Stimulated activated CD4-positive, alpha-beta T cell treated with anti-CD3 and anti-CD28 coated beads, TNF-alpha, amount 100 ng/mL, for 1 hour (primary cell): ENCODE measurements around the gene XYLT1.

Source experiments
- DNase-seq, 3 donors: peaks; one replicate each; pipeline ENCODE4 v3.0.0-alpha.2; 2020; ENCODE audit warnings: low read depth in 3 of 3, low spot score in 1 of 3

Gene XYLT1

GRCh38 chr16:17377360-17378324, 93.1 kb downstream of the XYLT1 start:
- no peak for DNase-seq

- DNase-seq, result no peak
These were observed 95.1 kb downstream of the XYLT1 start for GRCh38 chr16:17375461-17376304.

GRCh38 chr16:17374668-17375255, 96.0 kb downstream of the XYLT1 start:
- DNase-seq, result no peak

DNA sequence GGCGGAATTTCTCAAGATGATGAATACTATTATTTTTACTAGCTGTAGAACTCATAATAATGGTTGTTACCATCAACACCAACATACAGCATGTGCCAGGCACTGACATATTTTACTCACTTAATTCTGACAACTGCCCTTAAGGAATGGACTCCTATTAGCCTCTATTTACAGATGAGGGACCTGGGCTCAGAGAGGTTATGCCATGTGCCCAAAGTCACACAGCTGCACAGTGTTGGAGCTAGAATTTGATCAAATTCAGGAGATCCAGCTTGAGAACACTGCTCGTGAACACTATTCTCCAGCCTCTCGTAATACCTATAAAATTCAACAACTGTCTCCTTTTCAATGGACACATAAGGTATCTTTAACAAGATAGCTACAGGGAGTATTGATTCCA, 97.2 kb downstream of the XYLT1 start:
- DNase-seq, result no peak

DNA sequence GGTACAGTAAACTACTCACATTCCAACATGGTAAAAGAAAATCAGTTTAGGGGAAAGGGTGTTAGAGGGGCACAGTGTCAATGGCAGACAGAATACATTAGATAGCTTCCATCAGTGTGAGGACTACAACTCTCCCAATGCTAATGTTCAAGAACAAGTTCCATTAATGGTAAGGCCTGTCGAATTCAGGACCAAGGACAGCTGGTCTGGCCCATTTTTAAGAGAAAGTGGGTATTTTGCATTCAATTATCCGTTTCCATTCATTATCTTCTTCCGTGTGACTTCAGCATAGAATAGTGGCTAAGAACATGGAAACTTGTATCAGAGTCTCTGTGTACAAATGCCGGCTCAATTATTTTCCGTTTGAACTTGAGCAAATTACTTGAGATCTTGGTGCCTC, 98.4 kb downstream of the XYLT1 start:
- DNase-seq, result no peak

GRCh38 chr16:17371299-17371698, 99.5 kb downstream of the XYLT1 start:
- no peak for DNase-seq

- DNase-seq, result no peak
These were observed 100.0 kb downstream of the XYLT1 start for GRCh38 chr16:17370731-17371285.

DNA sequence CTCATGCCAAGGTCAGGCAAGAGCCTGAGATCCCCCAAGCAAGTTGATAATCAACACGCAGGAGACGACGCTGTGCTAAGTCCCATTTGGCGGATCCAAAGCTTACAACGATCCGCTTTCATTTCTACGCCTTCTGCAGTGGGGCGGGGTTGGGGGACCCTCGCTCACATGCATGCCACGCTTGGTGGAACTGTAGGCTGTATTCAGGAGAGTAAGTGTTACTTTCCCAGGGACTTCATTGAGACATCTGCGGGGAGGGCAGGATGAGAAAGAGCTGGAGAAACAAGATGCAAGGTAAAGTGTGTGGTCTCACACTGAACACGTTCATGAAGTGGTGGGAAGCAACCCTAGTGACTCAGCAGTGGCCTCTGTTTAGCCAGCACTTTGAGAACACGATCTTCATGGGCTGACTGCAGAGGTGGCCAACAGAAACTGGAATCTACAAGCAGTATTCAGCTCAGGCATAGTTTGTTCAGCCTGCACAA, 100.5 kb downstream of the XYLT1 start:
- no peak for DNase-seq

DNA sequence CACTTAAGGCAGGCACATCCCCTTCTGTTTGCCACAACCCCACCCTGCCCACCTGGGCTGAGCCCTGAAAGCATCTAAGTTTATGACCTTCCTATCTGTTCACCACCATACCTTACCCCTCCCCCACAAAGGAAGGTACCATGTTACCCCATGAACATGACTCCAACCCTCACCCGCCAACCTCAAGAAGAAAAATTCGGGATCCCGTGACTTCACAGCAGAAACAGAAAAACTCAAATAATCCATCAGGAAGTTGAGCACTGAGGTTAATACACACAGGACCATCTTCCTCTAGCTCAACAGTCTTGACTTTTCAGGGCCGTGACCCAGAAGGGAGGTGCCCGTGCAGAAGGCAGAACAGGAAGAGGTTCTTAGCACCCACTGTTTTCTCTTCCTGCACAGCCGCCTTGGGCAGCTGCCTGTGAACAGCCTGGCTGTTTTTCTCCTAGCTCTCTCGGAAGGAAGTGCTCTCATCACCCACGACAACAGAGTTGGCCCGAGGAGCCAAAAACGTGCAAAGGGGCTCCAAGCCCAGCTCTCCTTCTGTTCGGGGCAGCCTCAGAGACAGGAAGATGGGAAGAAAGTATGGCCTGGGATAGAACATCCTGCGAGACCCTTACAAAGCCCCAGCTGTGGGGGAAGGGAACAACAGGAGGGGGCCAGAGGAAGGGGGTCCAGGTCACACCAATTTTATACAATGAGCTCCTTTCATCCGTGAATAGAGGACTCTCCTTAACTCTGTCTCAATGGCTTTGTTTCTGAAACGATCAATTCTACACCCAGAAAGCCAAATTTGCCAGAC, 101.1 kb downstream of the XYLT1 start:
- peak; percentile 26 to 50 (median 39) for DNase-seq

- no peak for DNase-seq
These were observed 101.8 kb downstream of the XYLT1 start for GRCh38 chr16:17368951-17369350.

GRCh38 chr16:17368446-17368845, 102.3 kb downstream of the XYLT1 start:
- no peak for DNase-seq

GRCh38 chr16:17367923-17368322, 102.8 kb downstream of the XYLT1 start:
- no peak for DNase-seq

GRCh38 chr16:17367036-17367435, 103.7 kb downstream of the XYLT1 start:
- DNase-seq, result no peak

DNA sequence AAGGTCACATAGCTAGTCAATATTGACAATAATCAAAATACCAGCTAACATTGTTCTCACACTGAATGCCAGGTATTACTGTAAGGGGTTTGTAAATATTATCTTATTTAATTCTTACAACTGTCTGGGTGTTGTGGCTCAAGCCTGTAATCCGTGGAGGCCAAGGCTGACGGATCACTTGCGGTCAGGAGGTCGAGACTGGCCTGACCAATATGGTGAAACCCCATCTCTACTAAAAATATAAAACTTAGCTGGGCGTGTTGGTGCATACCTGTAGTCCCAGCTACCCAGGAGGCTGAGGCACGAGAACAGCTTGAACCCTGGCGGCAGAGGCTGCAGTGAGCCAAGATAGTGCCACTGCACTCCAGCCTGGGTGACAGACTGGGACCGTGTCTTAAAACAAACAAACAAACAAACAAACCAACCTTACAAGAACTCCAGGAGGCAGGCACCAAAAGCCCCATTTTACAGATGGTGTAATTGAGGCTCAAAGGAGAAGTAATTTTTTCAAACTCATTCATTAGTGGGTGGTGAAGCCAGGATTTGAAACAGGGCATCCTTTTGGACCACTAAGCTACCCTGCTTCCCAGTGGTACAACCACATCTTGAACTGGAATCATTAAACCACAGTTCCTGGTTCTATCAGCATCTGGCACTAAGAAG, 104.3 kb downstream of the XYLT1 start:
- DNase-seq, result no peak

DNA sequence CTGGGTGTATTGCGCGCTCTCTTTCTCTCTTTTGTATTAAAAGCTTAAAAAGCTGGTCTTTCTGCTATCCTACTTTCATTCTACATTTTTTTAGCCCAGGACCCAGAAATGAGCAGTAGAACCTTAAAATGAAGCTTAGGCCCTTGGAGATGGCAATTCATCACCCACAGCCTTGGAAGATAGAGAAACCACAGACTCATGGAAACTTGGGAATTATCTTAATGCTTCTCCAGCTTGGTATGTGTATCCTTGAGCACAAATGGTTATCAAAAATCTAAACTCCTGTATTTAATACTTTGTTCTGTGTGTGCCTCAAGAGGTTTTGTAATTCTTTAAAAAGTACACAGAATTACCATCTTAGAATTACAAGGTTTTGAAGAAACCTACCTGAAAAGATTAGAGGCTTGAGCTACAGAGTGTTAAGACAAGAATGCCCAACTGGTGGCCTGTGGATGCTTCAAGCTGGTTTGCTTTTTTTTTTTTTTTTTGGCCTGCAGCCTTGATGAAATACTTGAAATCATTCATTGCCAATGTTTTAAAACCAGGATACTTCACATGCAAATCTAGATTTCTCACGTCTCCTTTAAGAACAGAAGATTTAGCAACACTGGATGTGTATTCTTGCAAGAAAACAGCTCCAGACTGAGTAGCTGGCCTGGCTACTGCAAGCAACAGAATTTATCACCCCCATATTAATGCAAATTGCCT, 105.0 kb downstream of the XYLT1 start:
- DNase-seq, result no peak

DNA sequence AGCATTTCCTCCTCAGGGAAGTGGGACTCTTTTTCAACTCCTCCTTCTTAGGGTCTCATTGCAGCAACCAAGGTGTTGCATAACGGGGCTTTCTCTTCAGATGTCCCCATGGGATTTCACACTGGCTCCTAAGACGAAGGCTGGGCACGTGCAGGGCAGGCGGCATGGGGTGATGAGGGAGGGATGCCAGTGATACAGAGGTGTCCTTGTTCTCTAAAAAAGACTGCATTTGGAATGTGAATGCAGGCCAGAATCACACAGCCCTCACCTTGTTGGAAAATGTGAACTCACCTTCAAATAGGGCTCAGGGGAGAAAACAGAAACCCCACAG, 105.6 kb downstream of the XYLT1 start:
- no peak for DNase-seq

DNA sequence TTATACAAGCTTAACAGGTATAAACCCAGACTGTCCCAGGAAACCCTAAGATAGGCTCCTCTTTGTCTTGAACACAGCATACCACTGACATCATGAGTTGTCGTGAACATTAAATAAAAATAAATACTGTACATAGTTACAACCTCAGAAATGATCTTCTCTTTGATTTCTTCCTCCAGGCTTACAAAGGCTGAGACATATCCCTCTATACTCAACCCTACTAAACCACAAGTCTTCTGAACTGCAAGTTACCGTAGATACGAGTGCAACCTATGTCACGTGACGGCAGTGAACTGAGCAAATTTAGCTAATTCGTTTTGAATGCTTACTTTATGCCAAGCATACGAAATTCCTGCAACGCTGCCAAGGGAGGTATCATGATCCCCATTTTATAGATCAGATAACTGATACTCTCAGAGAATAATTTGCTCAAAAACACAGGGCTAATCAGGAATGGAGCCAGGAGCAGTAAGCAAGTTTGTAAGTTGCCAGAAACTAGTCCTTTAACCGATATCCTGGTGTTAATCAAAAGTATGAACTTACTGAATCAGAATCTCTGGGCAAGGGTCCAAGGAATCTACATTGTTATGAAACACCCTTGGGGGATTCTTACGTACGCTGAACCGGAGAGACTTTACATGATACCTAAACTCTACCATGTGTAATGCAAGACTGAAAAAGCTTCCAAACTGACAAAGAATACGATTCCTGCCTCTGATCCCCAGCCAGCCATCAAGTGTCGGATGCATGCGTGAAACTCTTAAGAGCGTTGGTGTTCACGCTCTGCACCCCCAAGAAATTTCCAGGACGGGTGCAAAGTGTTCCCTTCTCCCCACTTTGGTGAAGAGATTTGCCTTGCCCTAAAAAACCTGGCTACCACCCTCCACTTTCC, 106.2 kb downstream of the XYLT1 start:
- DNase-seq, result peak in 1 of 3 donors; percentile 32

DNA sequence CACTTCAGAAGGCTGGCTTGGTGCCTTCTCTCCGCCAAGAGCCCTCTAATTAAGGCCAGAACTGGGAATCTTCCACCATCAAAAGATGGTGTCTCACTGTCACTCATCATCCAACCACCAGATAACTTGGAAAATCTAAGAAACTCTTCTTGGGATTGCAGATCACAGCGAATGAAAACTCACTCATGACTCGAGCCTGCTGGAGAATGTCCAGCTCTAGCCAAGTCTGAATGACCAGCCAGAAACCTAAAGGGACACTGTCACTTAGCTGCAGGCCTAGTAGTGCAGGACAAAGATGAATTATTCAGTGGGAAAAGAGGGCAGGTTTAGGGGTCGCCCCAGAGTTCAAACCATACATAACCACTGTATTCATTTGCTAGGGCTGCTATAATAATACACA, 107.8 kb downstream of the XYLT1 start:
- no peak for DNase-seq
